ENCODE data around the gene RXRA. TPM values are rescaled to one million over a fixed set of nuclear protein-coding genes. Genes with fewer than 3 reads are reported as not detected.

The RXRA gene
- total and polyA plus RNA-seq, 2 of the 4 experiments (the other 2 are of a cell fraction): 7.5 to 17.9 TPM

- POLR2A ChIA-PET (ENCODE audit: unreplicated experiment): no interaction called here
- H3K79me1 ChIP-seq (ENCODE audit: low read depth in 1 of 2, low read length in 2 of 2): peaks cover 4 to 88% of the 10 kb centered on the region in 2 experiments; a peak in 3 of 4 replicates
- no peaks in the 10 kb centered on the region for H3K27me3 ChIP-seq (ENCODE audit: control insufficient read depth, insufficient read depth, low read length)
- H4K8ac ChIP-seq (ENCODE audit: low read depth in 2 of 2, low read length in 2 of 2): no peak overlapping the region
- no peak overlapping the region for H3K27ac ChIP-seq (ENCODE audit: insufficient read depth, low read length)
- H3K9me1 ChIP-seq (ENCODE audit: insufficient read depth, low read length): peaks cover 10% of the 10 kb centered on the region; the same call in 1 of the 2 replicates
- H3K18ac ChIP-seq (ENCODE audit: low read depth, low read length): no peak overlapping the region
- dilution Hi-C loops (cut with HindIII; ENCODE audit: low sequenced_read_pairs, unreplicated experiment): no loop called here
- WGBS, 2 experiments (ENCODE audit: extremely low coverage in 2 of 2, insufficient read length in 1 of 2): no CpG with 5 or more reads among the region's 7 CpGs
- H2AK9ac ChIP-seq (replicated peaks; ENCODE audit: low read depth, low read length, poor library complexity): no peak overlapping the region
- H3K14ac ChIP-seq (replicated peaks; ENCODE audit: low read depth, low read length): no peak overlapping the region
- no peak overlapping the region for H3K4me3 ChIP-seq (ENCODE audit: insufficient read depth, low read depth, low read length)
- intact Hi-C loops (cut with micrococcal nuclease): no loop called here
- no peak overlapping the region for H3K23ac ChIP-seq (ENCODE audit: low read depth, low read length)
- peaks cover 26% of the 10 kb centered on the region for H3K4me1 ChIP-seq (ENCODE audit: control insufficient read depth, insufficient read depth, low read length)
- H4K5ac ChIP-seq (ENCODE audit: low read depth, low read length): no peak overlapping the region
- DNase-seq: no peak
- H3K4me2 ChIP-seq (ENCODE audit: low read depth, low read length): no peak overlapping the region
- no peak overlapping the region for H2BK5ac ChIP-seq (ENCODE audit: low read depth, low read length, poor library complexity, severe bottlenecking)
- CTCF ChIA-PET: no interaction called here
- H3K9me3 ChIP-seq (ENCODE audit: control insufficient read depth, insufficient read depth, low read length): no peaks in the 10 kb centered on the region
- H3K36me3 ChIP-seq (ENCODE audit: control insufficient read depth, insufficient read depth, low read length): no peaks in the 10 kb centered on the region; the same call in 1 of the 2 replicates
- no peak overlapping the region for H2AFZ ChIP-seq (replicated peaks; ENCODE audit: low read length, poor library complexity)
- H3K4ac ChIP-seq (ENCODE audit: low read depth, low read length): no peak overlapping the region
- in situ Hi-C loops (cut with MboI; ENCODE audit: low sequenced_read_pairs): no loop called here
- H2BK20ac ChIP-seq (ENCODE audit: low read depth, low read length): no peak overlapping the region
- no peak for TF ChIP-seq CHD1 (IDR thresholded peaks at IDR 0.05; ENCODE audit: low read depth, low read length)
- TF ChIP-seq MAFK (IDR thresholded peaks at IDR 0.05; ENCODE audit: low read depth, low read length): no peak
- TF ChIP-seq RCOR1 (IDR thresholded peaks at IDR 0.05; ENCODE audit: insufficient replicate concordance, low read length): no peak
- TF ChIP-seq ELK1 (IDR thresholded peaks at IDR 0.05; ENCODE audit: borderline replicate concordance, low read depth, low read length): no peak
- TF ChIP-seq RAD21 (IDR thresholded peaks at IDR 0.05; ENCODE audit: low read length): no peak
- TF ChIP-seq RFX5 (IDR thresholded peaks at IDR 0.05; ENCODE audit: low read depth, low read length): no peak
- TF ChIP-seq MXI1 (IDR thresholded peaks at IDR 0.05; ENCODE audit: borderline replicate concordance, low read depth, low read length): no peak
- TF ChIP-seq MAZ (IDR thresholded peaks at IDR 0.05; ENCODE audit: borderline replicate concordance, low read depth, low read length): no peak
- no peak for TF ChIP-seq SMC3 (IDR thresholded peaks at IDR 0.05; ENCODE audit: low read depth, low read length)
- no peak for TF ChIP-seq FOS (IDR thresholded peaks at IDR 0.05; ENCODE audit: low read depth, low read length)
- TF ChIP-seq CEBPB (IDR thresholded peaks at IDR 0.05; ENCODE audit: low read depth, low read length): no peak
- TF ChIP-seq CTCF (conservative IDR thresholded peaks at IDR 0.05; ENCODE audit: low read depth, low read length): no peak
- no peak for TF ChIP-seq NFE2L2 (IDR thresholded peaks at IDR 0.05; ENCODE audit: low read depth, low read length)
- TF ChIP-seq USF2 (IDR thresholded peaks at IDR 0.05; ENCODE audit: low read depth, low read length): no peak
- no peak for TF ChIP-seq BHLHE40 (IDR thresholded peaks at IDR 0.05; ENCODE audit: low read depth, low read length)
- TF ChIP-seq POLR2A (IDR thresholded peaks at IDR 0.05; ENCODE audit: low read depth, low read length): no peak
- H4K20me1 ChIP-seq (ENCODE audit: insufficient read depth, low read length): peaks cover 100% of the 10 kb centered on the region
- no peak overlapping the region for H3K9ac ChIP-seq (ENCODE audit: low read depth, low read length)
- ATAC-seq (ENCODE audit: low read depth): no peak
- no peak overlapping the region for H4K91ac ChIP-seq (ENCODE audit: insufficient read depth, low read depth, low read length)
- BruUV-seq (replicated peaks): no TSS peak
- H2AK5ac ChIP-seq (ENCODE audit: low read depth, low read length): no peak overlapping the region
- no peak overlapping the region for H2BK120ac ChIP-seq (ENCODE audit: low read depth, low read length)
- no peak overlapping the region for H2BK15ac ChIP-seq (ENCODE audit: low read depth, low read length)
- no peak overlapping the region for H3K56ac ChIP-seq (ENCODE audit: extremely low read depth, insufficient read depth, low read length)
Measured at GRCh38 chr9:134381272-134381661, 55.0 kb downstream of the RXRA start.
